ENCODE results near the gene FAM162B.
"Not testable (repeated sequence)": the region's sequence is repeated elsewhere in the genome, so short reads cannot be mapped to it uniquely, and the experiment has no call there.

The FAM162B gene

GRCh38 chr6:116763048-116763447, 2.5 kb downstream of the FAM162B start:
- no peak for DNase-seq (ENCODE audit: extremely low read depth, low read depth)
- TF ChIP-seq CTCF (IDR thresholded peaks at IDR 0.05; ENCODE audit: low read depth, low read length): no peak

GRCh38 chr6:116762235-116762634, 3.3 kb downstream of the FAM162B start:
- TF ChIP-seq CTCF (IDR thresholded peaks at IDR 0.05; ENCODE audit: low read depth, low read length): no peak
- no peak for DNase-seq (ENCODE audit: extremely low read depth, low read depth)

- TF ChIP-seq CTCF (IDR thresholded peaks at IDR 0.05; ENCODE audit: low read depth, low read length): no peak
- no peak for DNase-seq (ENCODE audit: extremely low read depth, low read depth)
These were observed 3.7 kb downstream of the FAM162B start for GRCh38 chr6:116761779-116762178.

GRCh38 chr6:116745176-116745575, 20.3 kb downstream of the FAM162B start:
- no peak for DNase-seq (ENCODE audit: extremely low read depth, low read depth)

GRCh38 chr6:116741571-116741970, 23.9 kb downstream of the FAM162B start:
- no peak for TF ChIP-seq CTCF (IDR thresholded peaks at IDR 0.05; ENCODE audit: low read depth, low read length)
- DNase-seq (ENCODE audit: extremely low read depth, low read depth): no peak

More at GRCh38 chr6:116745176-116745575, 20.3 kb downstream of the FAM162B start:
- TF ChIP-seq CTCF (IDR thresholded peaks at IDR 0.05; ENCODE audit: low read depth, low read length): no peak

- DNase-seq (ENCODE audit: extremely low read depth, low read depth): not testable (repeated sequence)
These were observed 25.0 kb downstream of the FAM162B start for GRCh38 chr6:116740486-116740885.

- no peak for TF ChIP-seq CTCF (IDR thresholded peaks at IDR 0.05; ENCODE audit: low read depth, low read length)
- no peak for DNase-seq (ENCODE audit: extremely low read depth, low read depth)
These were observed 28.5 kb downstream of the FAM162B start for GRCh38 chr6:116737004-116737403.

- DNase-seq (ENCODE audit: extremely low read depth, low read depth): no peak
- TF ChIP-seq CTCF (IDR thresholded peaks at IDR 0.05; ENCODE audit: low read depth, low read length): no peak
These were observed 35.0 kb downstream of the FAM162B start for GRCh38 chr6:116730513-116730912.

Data from AG09319 (cell line).